ENCODE measurements around the gene DYNC1LI2. TPM values are rescaled to one million over a fixed set of nuclear protein-coding genes. Genes with fewer than 3 reads are reported as not detected.

Gene DYNC1LI2
- total RNA-seq, 4 donors from 2014 or later: 123 to 210 (median 165) TPM

DNA sequence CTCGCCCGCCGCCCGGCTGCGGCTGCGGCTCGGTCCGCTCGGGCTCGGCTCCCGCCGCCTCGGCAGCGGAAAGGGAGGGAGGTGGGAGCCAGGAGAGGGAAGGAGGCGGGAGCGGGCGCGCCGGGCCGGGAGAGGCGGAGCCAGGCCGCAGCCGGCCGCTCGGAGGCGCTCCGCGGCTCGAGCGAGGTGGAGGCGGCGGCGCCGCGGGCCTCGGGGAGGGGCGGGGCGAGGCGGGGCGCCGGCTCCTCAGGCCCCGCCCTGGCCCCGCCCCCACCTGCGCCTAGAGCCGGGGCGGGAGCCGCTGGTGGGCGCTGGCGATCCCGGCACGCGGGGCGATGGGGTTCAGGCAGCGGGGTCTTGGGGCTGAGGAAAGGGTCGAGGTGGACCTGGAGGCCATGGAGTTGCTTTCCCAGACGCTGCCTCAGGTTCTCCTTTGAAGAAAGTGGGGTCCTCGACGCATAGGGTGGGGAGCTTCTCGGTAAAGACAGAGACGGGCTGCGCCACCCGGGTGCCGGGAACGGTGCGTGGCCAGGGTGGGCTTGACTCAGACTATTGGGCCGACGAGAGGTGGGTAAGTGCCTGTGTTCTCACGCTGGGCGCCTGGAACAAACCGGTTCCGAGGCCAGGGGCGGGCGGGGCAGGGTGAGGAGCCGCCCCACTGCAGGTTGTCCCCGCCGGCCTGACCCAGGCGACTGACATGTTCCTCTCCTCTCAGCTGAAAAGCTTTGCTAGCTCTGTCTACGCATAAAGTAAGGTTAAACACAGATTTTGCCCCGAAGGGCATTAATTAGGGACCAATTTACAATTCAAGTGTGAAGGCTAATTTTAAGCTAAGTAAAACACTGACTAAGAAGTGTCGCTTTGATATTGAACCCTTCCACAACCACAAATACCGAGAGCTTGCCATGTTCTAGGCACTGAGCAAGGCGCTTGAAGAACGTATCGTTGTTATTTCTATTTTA, 54.5 kb downstream of the DYNC1LI2 start, which contains the start of gene CMTM4:
CMTM4 (minus strand) TSS at position 75 of the 962 bp plus-strand sequence. CDS start 218 bp downstream, outside the sequence.
- TF ChIP-seq CTCF (IDR thresholded peaks at IDR 0.05; ENCODE audit: low read depth): no peak

DNA sequence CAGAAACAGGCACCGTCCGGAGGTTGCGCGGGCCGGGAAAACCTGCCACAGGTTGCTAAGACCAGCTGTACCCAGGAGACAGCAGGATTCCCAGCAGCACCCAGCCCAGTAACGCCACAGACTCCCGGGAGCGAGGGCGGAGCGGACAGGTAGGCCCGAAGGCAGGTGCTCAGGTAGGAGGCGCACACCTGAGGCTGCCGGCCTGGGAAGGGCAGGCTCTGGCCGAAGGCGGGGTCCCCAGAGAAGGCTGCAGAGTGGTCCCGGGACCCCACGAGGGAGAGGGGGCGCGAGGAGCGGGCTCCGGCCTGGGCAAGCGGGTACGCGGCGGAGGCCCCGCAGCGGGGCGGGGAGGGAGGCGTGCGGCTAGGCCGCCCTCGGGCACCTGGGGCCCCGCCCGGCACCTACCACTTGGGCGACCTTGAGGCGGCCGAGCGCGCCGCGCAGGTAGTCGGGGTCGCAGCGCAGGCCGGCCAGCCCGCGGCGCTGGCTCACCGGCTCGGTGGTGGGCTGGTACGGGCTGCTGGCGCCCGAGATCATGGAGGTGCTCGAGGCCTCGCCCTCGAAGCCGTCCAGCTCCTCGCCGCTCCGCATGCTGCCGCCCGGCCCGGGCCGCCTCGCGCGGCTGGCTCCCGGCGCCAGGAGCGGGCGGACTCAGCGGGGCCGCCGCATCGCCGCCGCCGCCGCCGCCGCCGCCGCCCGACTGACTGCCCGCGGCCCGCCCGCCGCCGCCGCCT, 55.3 kb downstream of the DYNC1LI2 start:
- no peak for TF ChIP-seq CTCF (IDR thresholded peaks at IDR 0.05; ENCODE audit: low read depth)

GRCh38 chr16:66695471-66695934, 55.9 kb downstream of the DYNC1LI2 start:
- TF ChIP-seq CTCF (IDR thresholded peaks at IDR 0.05; ENCODE audit: low read depth): no peak

GRCh38 chr16:66693149-66693548, 58.3 kb downstream of the DYNC1LI2 start:
- no peak for TF ChIP-seq CTCF (IDR thresholded peaks at IDR 0.05; ENCODE audit: low read depth)

DNA sequence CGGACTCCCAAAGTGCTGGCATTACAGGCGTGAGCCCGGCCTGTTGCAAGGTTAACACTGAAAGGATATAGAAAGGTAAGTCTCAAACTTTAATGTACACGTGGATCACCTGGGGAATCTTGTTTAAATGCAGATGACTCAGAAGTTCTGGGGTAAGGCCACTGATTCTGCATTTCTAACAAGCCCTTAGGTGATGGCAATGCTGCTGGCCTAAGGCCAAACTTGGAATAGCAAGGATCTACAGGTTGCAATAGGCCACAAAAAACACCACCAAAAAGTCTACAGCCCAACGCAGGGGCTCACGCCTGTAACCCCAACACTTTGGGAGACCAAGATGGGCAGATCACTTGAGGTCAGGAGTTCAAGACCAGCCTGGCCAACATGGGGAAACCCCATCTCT, 59.1 kb downstream of the DYNC1LI2 start:
- no peak for TF ChIP-seq CTCF (IDR thresholded peaks at IDR 0.05; ENCODE audit: low read depth)

DNA sequence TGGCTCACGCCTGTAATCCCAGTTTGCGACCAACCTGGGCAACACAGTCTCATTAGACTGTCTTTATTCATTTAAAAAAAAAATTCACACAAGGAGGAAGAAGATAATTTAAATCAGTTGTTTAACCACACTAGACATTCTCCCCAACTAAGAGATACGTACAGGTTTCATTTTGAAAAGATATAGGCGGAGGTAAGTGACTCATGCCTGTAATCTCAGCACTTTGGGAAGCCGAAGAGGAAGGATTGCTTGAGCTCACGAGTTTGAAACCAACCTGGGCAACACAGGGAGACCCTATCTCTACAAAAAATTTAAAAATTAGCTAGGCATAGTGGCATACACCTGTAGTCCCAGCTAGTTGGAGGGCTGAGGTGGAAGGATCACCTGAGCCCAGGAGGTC, 60.2 kb downstream of the DYNC1LI2 start:
- TF ChIP-seq CTCF (IDR thresholded peaks at IDR 0.05; ENCODE audit: low read depth): no peak

Data from subcutaneous adipose tissue (tissue), 4 donors.